GM23338 (cell line): ENCODE results near the gene RCBTB2. TPM values are rescaled to one million over a fixed set of nuclear protein-coding genes. Genes with fewer than 3 reads are reported as not detected.

Experiments
- ATAC-seq: fragments of 200-7000 bp; cut with Tn5 transposase; 3 replicates; pipeline ENCODE4 v1.9.1; 2020
- DNase-seq: peaks from one replicate; pipeline ENCODE4 v3.0.0-alpha.2; 2015; ENCODE audit warnings: low spot score
- H2AFZ ChIP-seq: fragments of 200-600 bp; sonication (generic); 2 replicates; pipeline ENCODE4 v1.8.0; 2016; ENCODE audit warnings: antibody characterized with exemption, mild to moderate bottlenecking, moderate library complexity
- H3F3A ChIP-seq: fragments of 200-600 bp; sonication (generic); replicated peaks from 2 replicates; pipeline ENCODE4 v1.8.0; 2017; ENCODE audit warnings: antibody characterized with exemption, mixed run types, low read depth
- H3K27ac ChIP-seq: fragments of 200-600 bp; sonication (generic); 2 replicates; pipeline ENCODE4 v1.6.1; 2016; ENCODE audit warnings: low read depth
- H3K27me3 ChIP-seq: fragments of 200-600 bp; sonication (generic); 2 replicates; pipeline ENCODE4 v1.8.0; 2016; ENCODE audit warnings: mild to moderate bottlenecking, mixed run types, moderate library complexity; ENCODE audit not compliant: insufficient read depth
- H3K36me3 ChIP-seq: fragments of 200-600 bp; sonication (generic); 2 replicates; pipeline ENCODE4 v1.8.0; 2016; ENCODE audit warnings: mild to moderate bottlenecking; ENCODE audit not compliant: insufficient read depth
- H3K4me1 ChIP-seq: fragments of 200-600 bp; sonication (generic); 2 replicates; pipeline ENCODE4 v1.8.0; 2016; ENCODE audit warnings: mild to moderate bottlenecking, moderate library complexity; ENCODE audit not compliant: insufficient read depth
- H3K4me2 ChIP-seq: fragments of 200-600 bp; sonication (generic); 2 replicates; pipeline ENCODE4 v1.7.1; 2017; ENCODE audit warnings: mixed run types
- H3K4me3 ChIP-seq: fragments of 200-600 bp; sonication (generic); 2 replicates; pipeline ENCODE4 v1.6.1; 2016; ENCODE audit warnings: mixed run types
- H3K79me2 ChIP-seq: fragments of 200-600 bp; sonication (generic); replicated peaks from 2 replicates; pipeline ENCODE4 v1.8.0; 2017; ENCODE audit warnings: mild to moderate bottlenecking; ENCODE audit not compliant: insufficient read depth
- H3K9me2 ChIP-seq: fragments of 200-600 bp; sonication (generic); 2 replicates; pipeline ENCODE4 v1.8.0; 2017; ENCODE audit not compliant: insufficient read depth
- H4K20me1 ChIP-seq: fragments of 200-600 bp; sonication (generic); replicated peaks from 2 replicates; pipeline ENCODE4 v1.8.0; 2017; ENCODE audit warnings: mild to moderate bottlenecking; ENCODE audit not compliant: insufficient read depth
- H3K27ac Mint-ChIP-seq: 2 replicates; pipeline ENCODE4 v1.8.0; 2020; ENCODE audit warnings: inconsistent platforms, mild to moderate bottlenecking, moderate library complexity, mixed read lengths
- H3K27me3 Mint-ChIP-seq: 3 replicates; pipeline ENCODE4 v1.8.0; 2022; ENCODE audit warnings: low read depth, mild to moderate bottlenecking, moderate library complexity, mixed read lengths, inconsistent platforms; ENCODE audit not compliant: insufficient read depth, poor library complexity
- H3K36me3 Mint-ChIP-seq: 3 replicates; pipeline ENCODE4 v1.8.0; 2021; ENCODE audit warnings: low read depth, mild to moderate bottlenecking, inconsistent platforms, moderate library complexity, mixed read lengths
- H3K4me1 Mint-ChIP-seq: 3 replicates; pipeline ENCODE4 v1.8.0; 2020; ENCODE audit warnings: mild to moderate bottlenecking, inconsistent platforms, mixed read lengths
- H3K4me3 Mint-ChIP-seq: 3 replicates; pipeline ENCODE4 v1.8.0; 2021; ENCODE audit warnings: moderate library complexity, mild to moderate bottlenecking, inconsistent platforms, mixed read lengths
- H3K9me3 Mint-ChIP-seq: 3 replicates; pipeline ENCODE4 v1.8.0; 2020; ENCODE audit warnings: moderate library complexity, mild to moderate bottlenecking, inconsistent platforms, mixed read lengths
- CREB1 ChIP-seq: fragments of 250-450 bp; sonication (Bioruptor Pico); IDR thresholded peaks from 2 replicates; pipeline ENCODE4 v1.5.0; 2020; ENCODE audit warnings: low read depth, mild to moderate bottlenecking, moderate library complexity
- EZH2phosphoT487 ChIP-seq: fragments of 200-600 bp; sonication (generic); IDR thresholded peaks from one replicate; pipeline ENCODE4 v1.8.1; 2018; ENCODE audit warnings: antibody characterized with exemption; ENCODE audit not compliant: unreplicated experiment
- JUNB ChIP-seq: IDR thresholded peaks from one replicate; pipeline ENCODE4 v1.6.1; 2016; ENCODE audit warnings: antibody characterized with exemption; ENCODE audit not compliant: unreplicated experiment
- NANOG ChIP-seq: IDR thresholded peaks from 2 replicates; pipeline ENCODE4 v1.6.1; 2016; ENCODE audit warnings: antibody characterized with exemption, borderline replicate concordance
- REST ChIP-seq: IDR thresholded peaks from one replicate; pipeline ENCODE4 v1.6.1; 2018; ENCODE audit warnings: antibody characterized with exemption; ENCODE audit not compliant: unreplicated experiment
- STAT1 ChIP-seq: IDR thresholded peaks from one replicate; pipeline ENCODE4 v1.6.1; 2016; ENCODE audit warnings: antibody characterized with exemption; ENCODE audit not compliant: unreplicated experiment
- ZNF462 ChIP-seq: fragments of 250-450 bp; sonication (Bioruptor Pico); IDR thresholded peaks from 2 replicates; pipeline ENCODE4 v1.5.0; 2020; ENCODE audit warnings: mild to moderate bottlenecking, moderate library complexity
- polyA plus RNA-seq: library from polyadenylated mRNA; unstranded; fragments of >200 nt; fragmentation: Nextera tagmentation; extraction: Ambion mirVana; gene quantifications from 2 replicates; pipeline ENCODE4 v1.2.1, GENCODE V29; 2016
- total RNA-seq: library from RNA; depleted of rRNA; stranded (reverse); fragments of >200 nt; shearing (Covaris generic); gene quantifications from 2 replicates; pipeline ENCODE4 v1.2.3, GENCODE V29; 2014

Gene RCBTB2
- total and polyA plus RNA-seq, 2 experiments from 2014 or later: 8.1 to 20.8 TPM

DNA sequence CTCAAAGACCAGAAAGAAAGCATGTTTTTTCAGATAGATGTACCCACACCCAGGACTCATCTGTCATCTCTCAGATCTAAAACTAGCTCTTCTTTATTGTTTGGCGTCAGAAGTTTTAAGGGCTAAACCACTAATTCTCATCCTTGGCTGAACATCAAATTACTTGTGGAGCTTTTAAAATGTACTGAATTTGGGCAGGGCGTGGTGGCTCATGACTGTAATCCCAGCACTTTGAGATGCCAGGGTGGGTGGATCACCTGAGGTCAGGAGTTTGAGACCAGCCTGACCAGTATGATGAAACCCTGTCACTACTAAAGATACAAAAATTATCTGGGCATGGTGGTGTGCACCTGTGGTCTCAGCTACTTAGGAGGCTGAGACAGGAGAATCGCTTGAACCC is 47.4 kb downstream of the RCBTB2 start (continued):
- no peak for TF ChIP-seq ZNF462

DNA sequence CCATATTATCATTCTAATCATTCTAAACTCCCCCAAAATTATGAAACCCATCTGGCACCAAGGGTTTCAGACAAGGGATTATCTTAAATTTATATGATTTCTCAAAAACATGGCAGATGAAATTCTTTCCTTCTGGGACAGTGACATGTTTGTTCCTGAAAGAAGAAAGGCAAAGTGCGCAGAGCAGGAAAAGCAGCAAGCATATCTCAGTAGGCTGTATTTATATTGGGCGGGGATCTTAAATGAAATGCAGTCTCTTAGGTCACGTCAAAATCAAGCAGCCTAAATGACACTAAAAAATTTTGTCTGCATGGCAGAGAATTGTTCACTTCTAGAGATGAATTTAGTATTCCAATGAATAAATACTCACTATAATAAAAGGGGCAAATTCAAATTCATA is 49.3 kb downstream of the RCBTB2 start:
- Mint-ChIP-seq H3K4me3 (no peak overlapping the region), H3K36me3 (peaks cover 15% of the 10 kb centered on the region), H3K4me1 (peaks cover 2% of the 10 kb centered on the region; the same call in 2 of the 3 replicates), H3K27ac (no peak overlapping the region), H3K27me3 (peaks cover 3% of the 10 kb centered on the region), H3K9me3 (0 out of 3 replicates have a peak, but pooled peaks cover 3% of the 10 kb centered on the region)
- no peaks in the 10 kb centered on the region for H3K27me3 ChIP-seq
- H3K36me3 ChIP-seq: no peaks in the 10 kb centered on the region
- H4K20me1 ChIP-seq: 0 out of 2 replicates have a peak, but pooled peaks cover 6% of the 10 kb centered on the region
- H3K27ac ChIP-seq: no peak overlapping the region
- DNase-seq (no peak), ATAC-seq (no peak)
- TF ChIP-seq EZH2phosphoT487: no peak
- no peak for TF ChIP-seq NANOG
- no peak for TF ChIP-seq CREB1 (CRISPR knock-in tag)
- no peak for TF ChIP-seq JUNB
- no peak for TF ChIP-seq REST
- TF ChIP-seq STAT1: no peak
- no peak overlapping the region for H3K4me3 ChIP-seq
- no peak overlapping the region for H3K4me2 ChIP-seq
- H3K9me2 ChIP-seq: no peaks in the 10 kb centered on the region
- no peaks in the 10 kb centered on the region for H3F3A ChIP-seq
- H3K4me1 ChIP-seq: no peaks in the 10 kb centered on the region
- H3K79me2 ChIP-seq: no peaks in the 10 kb centered on the region
- H2AFZ ChIP-seq: no peak overlapping the region
